G401.6 (cell line): ENCODE measurements around the gene SLITRK3.
A peak's percentile ranks its signal among the peaks of the same experiment; 100 is the strongest.

Source experiments
- FAIRE-seq: peaks from 2 replicates; lab custom pipeline; 2012; peaks lifted over from hg19 to GRCh38; lab: Jason Lieb, UNC

SLITRK3 gene

GRCh38 chr3:165195640-165196576 lies at the start of gene SLITRK3:
TSS of gene SLITRK3 (minus strand) at chr3:165196384. CDS start at chr3:165190830, 5,554 bp downstream.
- no peak for FAIRE-seq

GRCh38 chr3:165243597-165243996 lies 47.4 kb upstream of the SLITRK3 start:
- FAIRE-seq = no peak

- no peak for FAIRE-seq
Observed at GRCh38 chr3:165233501-165234195, 37.5 kb upstream of the SLITRK3 start.

- FAIRE-seq = no peak
Observed at GRCh38 chr3:165225604-165226003, 29.4 kb upstream of the SLITRK3 start.

GRCh38 chr3:165217739-165218138 lies 21.6 kb upstream of the SLITRK3 start:
- FAIRE-seq = no peak

GRCh38 chr3:165212580-165212979 lies 16.4 kb upstream of the SLITRK3 start:
- FAIRE-seq = no peak

GRCh38 chr3:165211721-165212120 lies 15.5 kb upstream of the SLITRK3 start:
- FAIRE-seq = no peak

GRCh38 chr3:165210727-165211126 lies 14.5 kb upstream of the SLITRK3 start:
- no peak for FAIRE-seq

- no peak for FAIRE-seq
Observed at GRCh38 chr3:165210132-165210531, 13.9 kb upstream of the SLITRK3 start.

- FAIRE-seq = peak; percentile 86
Observed at GRCh38 chr3:165206454-165207266, 10.5 kb upstream of the SLITRK3 start.

- no peak for FAIRE-seq
Observed at GRCh38 chr3:165204445-165204844, 8.3 kb upstream of the SLITRK3 start.

- no peak for FAIRE-seq
Observed at GRCh38 chr3:165202995-165203394, 6.8 kb upstream of the SLITRK3 start.

- no peak for FAIRE-seq
Observed at GRCh38 chr3:165201964-165202363, 5.8 kb upstream of the SLITRK3 start.

- no peak for FAIRE-seq
Observed at GRCh38 chr3:165197481-165197800, 1.3 kb upstream of the SLITRK3 start.

- no peak for FAIRE-seq
Observed at GRCh38 chr3:165196577-165197480, 645 bp upstream of the SLITRK3 start.

GRCh38 chr3:165195241-165195639 lies 944 bp downstream of the SLITRK3 start:
- no peak for FAIRE-seq

GRCh38 chr3:165194511-165195240 lies 1.5 kb downstream of the SLITRK3 start:
- FAIRE-seq = no peak

GRCh38 chr3:165193366-165194254 lies 2.6 kb downstream of the SLITRK3 start:
- no peak for FAIRE-seq

- FAIRE-seq = no peak
Observed at GRCh38 chr3:165192610-165193192, 3.5 kb downstream of the SLITRK3 start.
